A549 (cell line): ENCODE measurements around the gene PATE2. TPM values are rescaled to one million over a fixed set of nuclear protein-coding genes. Genes with fewer than 3 reads are reported as not detected.

Experiments
- ATAC-seq, 2 experiments: fragments of 200-7000 bp in 1 of 2; fragments of >200 bp in 1 of 2; cut with Nextera tagmentation in 1 of 2; cut with Tn5 transposase in 1 of 2; 3 replicates each; pipeline versions ENCODE4 v1.8.0 to v1.9.1; 2018 to 2020; ENCODE audit warnings: mild to moderate bottlenecking in 1 of 2, moderate library complexity in 1 of 2
- CTCF ChIA-PET: fragments of 300-600 bp; sonication (Branson Sonifier 250); formaldehyde crosslinking; extraction: SDS; loops from one replicate; lab custom pipeline; 2021; ENCODE audit warnings: antibody characterized with exemption, inconsistent platforms; lab: Yijun Ruan, JAX
- POLR2A ChIA-PET: fragments of 350-600 bp; formaldehyde crosslinking; extraction: SDS; loops from one replicate; lab custom pipeline; 2021; ENCODE audit warnings: antibody characterized with exemption, inconsistent platforms; lab: Yijun Ruan, JAX
- DNase-seq, 2 experiments: peaks; one replicate each; pipeline versions ENCODE4 v3.0.0 to v3.0.0-alpha.2; 2011 to 2016; ENCODE audit warnings: low read depth in 1 of 2, low spot score in 1 of 2
- FAIRE-seq: peaks from 2 replicates; lab custom pipeline; 2011; peaks lifted over from hg19 to GRCh38; lab: Jason Lieb, UNC
- H3K27ac ChIP-seq, 2 experiments: fragments of >200 bp; sonication (Bioruptor Twin); formaldehyde crosslinking; 3 replicates each; pipeline ENCODE4 v1.5.1; 2016 to 2017
- H3K4me1 ChIP-seq: fragments of >200 bp; sonication (Bioruptor Twin); formaldehyde crosslinking; 3 replicates; pipeline ENCODE4 v1.6.1; 2016
- H3K4me2 ChIP-seq: fragments of >200 bp; sonication (Bioruptor Twin); formaldehyde crosslinking; 3 replicates; pipeline ENCODE4 v1.6.1; 2016
- H3K4me3 ChIP-seq: fragments of >200 bp; sonication (Bioruptor Twin); formaldehyde crosslinking; 3 replicates; pipeline ENCODE4 v1.5.1; 2016
- H3K9me3 ChIP-seq: fragments of >200 bp; sonication (Bioruptor Twin); formaldehyde crosslinking; 3 replicates; pipeline ENCODE4 v1.6.1; 2016
- BCL3 ChIP-seq: fragments of >200 bp; sonication (Bioruptor Twin); formaldehyde crosslinking; IDR thresholded peaks from 3 replicates; pipeline ENCODE4 v1.6.1; 2016
- BHLHE40 ChIP-seq: IDR thresholded peaks from 2 replicates; pipeline ENCODE4 v1.6.1; 2012; ENCODE audit warnings: low read depth, low read length, inconsistent platforms
- FOXS1 ChIP-seq: fragments of 250-450 bp; sonication (Bioruptor Pico); IDR thresholded peaks from 2 replicates; pipeline ENCODE4 v1.5.0; 2020; ENCODE audit warnings: mild to moderate bottlenecking, moderate library complexity
- HES2 ChIP-seq: fragments of >200 bp; sonication (Bioruptor Twin); formaldehyde crosslinking; IDR thresholded peaks from 2 replicates; pipeline ENCODE4 v1.6.1; 2016
- HOXB5 ChIP-seq: fragments of 250-450 bp; sonication (Bioruptor Pico); IDR thresholded peaks from 2 replicates; pipeline ENCODE4 v1.5.0; 2020; ENCODE audit warnings: mild to moderate bottlenecking, moderate library complexity
- JUN ChIP-seq, 2 experiments: fragments of >200 bp; sonication (Bioruptor Twin); formaldehyde crosslinking; IDR thresholded peaks; 2 replicates in 1 of 2; 3 replicates in 1 of 2; pipeline ENCODE4 v1.6.1; 2016 to 2017
- KDM1A ChIP-seq: fragments of 200-600 bp; sonication (generic); IDR thresholded peaks from 2 replicates; pipeline ENCODE4 v1.6.1; 2016; ENCODE audit warnings: low read depth, mild to moderate bottlenecking
- KDM5A ChIP-seq: fragments of 200-600 bp; sonication (generic); IDR thresholded peaks from 2 replicates; pipeline ENCODE4 v1.6.1; 2016; ENCODE audit warnings: antibody characterized with exemption, mild to moderate bottlenecking
- MAFK ChIP-seq: fragments of 450-650 bp; IDR thresholded peaks from 2 replicates; pipeline ENCODE4 v1.6.1; 2014; ENCODE audit not compliant: partially characterized antibody
- NPAS2 ChIP-seq: fragments of 250-450 bp; sonication (Bioruptor Pico); IDR thresholded peaks from 2 replicates; pipeline ENCODE4 v1.8.0; 2022; ENCODE audit warnings: mild to moderate bottlenecking, moderate library complexity, borderline replicate concordance
- PHF8 ChIP-seq: fragments of 200-600 bp; sonication (generic); IDR thresholded peaks from 2 replicates; pipeline ENCODE4 v1.6.1; 2016; ENCODE audit warnings: low read depth, mild to moderate bottlenecking, antibody characterized with exemption, moderate library complexity, borderline replicate concordance
- RAD21 ChIP-seq, 2 experiments: fragments of >200 bp in 1 of 2; sonication (Bioruptor Twin) in 1 of 2; formaldehyde crosslinking in 1 of 2; IDR thresholded peaks in 1 of 2; conservative IDR thresholded peaks in 1 of 2; 2 replicates in 1 of 2; 3 replicates in 1 of 2; pipeline ENCODE4 v1.6.1; 2012 to 2018; ENCODE audit warnings: inconsistent platforms in 1 of 2
- REST ChIP-seq: fragments of 200-600 bp; sonication (generic); IDR thresholded peaks from 2 replicates; pipeline ENCODE4 v1.6.1; 2016; ENCODE audit warnings: antibody characterized with exemption, mild to moderate bottlenecking, moderate library complexity
- ZC3H11A ChIP-seq: fragments of 450-650 bp; IDR thresholded peaks from 2 replicates; pipeline ENCODE4 v1.6.1; 2014; ENCODE audit warnings: antibody characterized with exemption, mild to moderate bottlenecking
- ZSCAN20 ChIP-seq: fragments of 250-450 bp; sonication (Bioruptor Pico); IDR thresholded peaks from 2 replicates; pipeline ENCODE4 v1.8.0; 2022; ENCODE audit warnings: mild to moderate bottlenecking, moderate library complexity
- WGBS: methylation state at CpG from one replicate; pipeline ENCODE4 v1.1.6; 2017; ENCODE audit errors: missing lambda C conversion rate; 5-methylcytosine and 5-hydroxymethylcytosine counted together
- polyA minus RNA-seq: library from RNA; depleted of rRNA, polyadenylated mRNA; stranded (reverse); fragments of >200 nt; gene quantifications from 2 replicates; pipeline ENCODE4 v1.2.3, GENCODE V29; 2011; rRNA and poly(A)+ RNA removed
- polyA plus RNA-seq, 4 experiments: library from polyadenylated mRNA; depleted of rRNA in 3 of 4; stranded (reverse); fragments of >200 nt; fragmentation: RNase III in 1 of 4; extraction: RNeasy Plus Mini Kit Qiagen cat#74134 plus additional on column Dnase treatment in 1 of 4; gene quantifications; 2 replicates in 3 of 4; 3 replicates in 1 of 4; pipeline ENCODE4 v1.2.3, GENCODE V29; 2011 to 2017

The PATE2 gene
- polyA plus RNA-seq (2011; rRNA removed) = 0.21 TPM in 1 of 2 replicates, not detected in the other
- 0.04 TPM in 1 of 2 replicates, not detected in the other for polyA plus RNA-seq (2012; cell fraction: cytosol; rRNA removed)
- not detected in 2 replicates for polyA plus RNA-seq (2012; cell fraction: nucleus; rRNA removed)
- polyA plus RNA-seq (2017; fragmentation: RNase III; extraction: RNeasy Plus Mini Kit Qiagen cat#74134 plus additional on column Dnase treatment) = 0.07 TPM in 1 of 3 replicates, not detected in the others
- polyA minus RNA-seq = 0.39 TPM in 1 of 2 replicates, not detected in the other

- ChIA-PET CTCF (no interaction called here), POLR2A (no interaction called here)
- no peaks in the 10 kb centered on the region for H3K4me1 ChIP-seq
- no peak for FAIRE-seq
- no peak within 1 kb of the TSS for H3K4me2 ChIP-seq
- ATAC-seq = no peak
- H3K9me3 ChIP-seq = no peaks in the 10 kb centered on the region
- no peak within 1 kb of the TSS for H3K27ac ChIP-seq
- TF ChIP-seq NPAS2 (CRISPR knock-in tag) (no peak), BCL3 (no peak), HES2 (no peak), ZC3H11A (no peak), JUN (IDR thresholded peaks at IDR 0.05) (no peak)
- no peak for DNase-seq
- H3K4me3 ChIP-seq = no peak within 1 kb of the TSS
Measured at GRCh38 chr11:125778728-125779127, at the start of gene PATE2. Gene PATE2 (minus strand): TSS chr11:125778828. CDS start chr11:125778773, 55 bp downstream.

GRCh38 chr11:125807909-125808308, 29.3 kb upstream of the PATE2 start:
- TF ChIP-seq BHLHE40 = no peak
- TF ChIP-seq BCL3 = no peak
- no peak for TF ChIP-seq KDM5A
- TF ChIP-seq RAD21 (conservative IDR thresholded peaks at IDR 0.05 in 1 of 2, IDR thresholded peaks at IDR 0.05 in 1 of 2) = no peak
- TF ChIP-seq HOXB5 (CRISPR knock-in tag) = no peak
- no peak for TF ChIP-seq ZC3H11A
- TF ChIP-seq KDM1A = no peak
- TF ChIP-seq FOXS1 (CRISPR knock-in tag) = no peak
- TF ChIP-seq, all 56 proteins: peak for 0
- H3K9me3 ChIP-seq = 0 out of 3 replicates have a peak, but pooled peaks cover 14% of the 10 kb centered on the region
- CTCF ChIA-PET = no interaction called here
- ATAC-seq (no peak), DNase-seq (no peak), FAIRE-seq (no peak)
- H3K4me3 ChIP-seq = no peak overlapping the region
- no peak overlapping the region for H3K27ac ChIP-seq
- POLR2A ChIA-PET = no interaction called here
- WGBS = no CpG with 5 or more reads among the region's 1 CpG
- no peaks in the 10 kb centered on the region for H3K4me1 ChIP-seq
- no peak overlapping the region for H3K4me2 ChIP-seq

GRCh38 chr11:125802387-125802786, 23.8 kb upstream of the PATE2 start:
- POLR2A ChIA-PET = no interaction called here
- WGBS = 0% methylated on average over 1 of the region's 1 CpG
- H3K9me3 ChIP-seq = peaks cover 11% of the 10 kb centered on the region; the same call in 1 of the 3 replicates
- no peaks in the 10 kb centered on the region for H3K4me1 ChIP-seq
- CTCF ChIA-PET = no interaction called here
- no peak overlapping the region for H3K4me3 ChIP-seq
- TF ChIP-seq MAFK (no peak), PHF8 (no peak)
- DNase-seq (no peak), FAIRE-seq (no peak), ATAC-seq (no peak)
- no peak overlapping the region for H3K4me2 ChIP-seq
- no peak overlapping the region for H3K27ac ChIP-seq

GRCh38 chr11:125799808-125800207, 21.2 kb upstream of the PATE2 start:
- WGBS = 1% methylated on average over 2 of the region's 2 CpGs
- Histone ChIP-seq H3K4me3 (no peak overlapping the region), H3K27ac (no peak overlapping the region), H3K9me3 (peaks cover 11% of the 10 kb centered on the region; the same call in 1 of the 3 replicates), H3K4me1 (no peaks in the 10 kb centered on the region), H3K4me2 (no peak overlapping the region)
- FAIRE-seq = no peak
- no peak for ATAC-seq
- DNase-seq = no peak
- CTCF ChIA-PET = no interaction called here
- POLR2A ChIA-PET = no interaction called here
- TF ChIP-seq REST = peak; percentile 54; the same call in 1 of the 2 replicates
- no peak for TF ChIP-seq ZSCAN20 (CRISPR knock-in tag)
